Activated CD4-positive, alpha-beta memory T cell treated with anti-CD3 and anti-CD28 coated beads, Interleukin-2, amount 10 ng/mL, durations not matched to agents 7 days and 5 days (primary cell): ENCODE measurements around the gene SLC13A4. TPM values are rescaled to one million over a fixed set of nuclear protein-coding genes. Genes with fewer than 3 reads are reported as not detected.
"Not testable (repeated sequence)": the region's sequence is repeated elsewhere in the genome, so short reads cannot be mapped to it uniquely, and the experiment has no call there.

Source experiments
- CTCF ChIA-PET: fragments of 350-600 bp; sonication (Branson Sonifier 250); formaldehyde crosslinking; loops from one replicate; lab custom pipeline; 2021; ENCODE audit warnings: antibody characterized with exemption, inconsistent platforms; lab: Charles Lee
- POLR2A ChIA-PET: fragments of 350-600 bp; sonication (Branson Sonifier 250); formaldehyde crosslinking; loops from one replicate; lab custom pipeline; 2021; ENCODE audit warnings: antibody characterized with exemption; lab: Charles Lee
- DNase-seq: peaks from one replicate; pipeline ENCODE4 v3.0.0-alpha.2; 2020
- H3K27ac Mint-ChIP-seq: one replicate; pipeline ENCODE4 v1.8.0; 2021; ENCODE audit warnings: mild to moderate bottlenecking, mixed read lengths
- H3K27me3 Mint-ChIP-seq: one replicate; pipeline ENCODE4 v1.8.0; 2021; ENCODE audit warnings: mixed read lengths
- H3K36me3 Mint-ChIP-seq: one replicate; pipeline ENCODE4 v1.8.0; 2021; ENCODE audit warnings: low read depth, mixed read lengths
- H3K4me1 Mint-ChIP-seq: one replicate; pipeline ENCODE4 v1.8.0; 2021; ENCODE audit warnings: mixed read lengths
- H3K4me3 Mint-ChIP-seq: one replicate; pipeline ENCODE4 v1.8.0; 2021; ENCODE audit warnings: mild to moderate bottlenecking, mixed read lengths
- H3K9me3 Mint-ChIP-seq: one replicate; pipeline ENCODE4 v1.8.0; 2021; ENCODE audit warnings: mixed read lengths
- total RNA-seq, 2 experiments: library from RNA; stranded (reverse); gene quantifications; one replicate each; pipeline ENCODE4 v1.2.3, GENCODE V29; 2021

The SLC13A4 gene
- total RNA-seq, 2 experiments from 2014 or later: not detected

- POLR2A ChIA-PET: no interaction called here
Measured at GRCh38 chr7:135743907-135744731, 16.1 kb upstream of the SLC13A4 start.

GRCh38 chr7:135742371-135742770 is 14.4 kb upstream of the SLC13A4 start:
- Mint-ChIP-seq H3K4me3 (no peak overlapping the region), H3K9me3 (no peaks in the 10 kb centered on the region), H3K36me3 (no peaks in the 10 kb centered on the region), H3K27me3 (peaks cover 3% of the 10 kb centered on the region), H3K27ac (no peak overlapping the region), H3K4me1 (no peaks in the 10 kb centered on the region)
- no peak for DNase-seq
- ChIA-PET POLR2A (no interaction called here), CTCF (interaction anchor here (1.2 kb wide), 1 partner anchor 31 kb away, joined by 3 read pairs; no protein-coding TSS in a partner anchor)

More at GRCh38 chr7:135743907-135744731, 16.1 kb upstream of the SLC13A4 start:
- H3K36me3 Mint-ChIP-seq: no peaks in the 10 kb centered on the region
- CTCF ChIA-PET: no interaction called here
- no peaks in the 10 kb centered on the region for H3K4me1 Mint-ChIP-seq
- no peak overlapping the region for H3K4me3 Mint-ChIP-seq
- no peaks in the 10 kb centered on the region for H3K9me3 Mint-ChIP-seq
- DNase-seq: no peak
- peaks cover 1% of the 10 kb centered on the region for H3K27me3 Mint-ChIP-seq
- no peak overlapping the region for H3K27ac Mint-ChIP-seq

- DNase-seq: no peak
- no peaks in the 10 kb centered on the region for H3K4me1 Mint-ChIP-seq
- H3K4me3 Mint-ChIP-seq: no peak overlapping the region
- H3K27me3 Mint-ChIP-seq: peaks cover 2% of the 10 kb centered on the region
- H3K9me3 Mint-ChIP-seq: no peaks in the 10 kb centered on the region
- ChIA-PET POLR2A (no interaction called here), CTCF (interaction anchor here (1.2 kb wide), 1 partner anchor 31 kb away, joined by 3 read pairs; no protein-coding TSS in a partner anchor)
- no peak overlapping the region for H3K27ac Mint-ChIP-seq
- H3K36me3 Mint-ChIP-seq: no peaks in the 10 kb centered on the region
Measured at GRCh38 chr7:135741905-135742304, 13.9 kb upstream of the SLC13A4 start.

GRCh38 chr7:135740889-135741288 is 12.9 kb upstream of the SLC13A4 start:
- CTCF ChIA-PET: no interaction called here

GRCh38 chr7:135737306-135737647 is 9.3 kb upstream of the SLC13A4 start:
- H3K9me3 Mint-ChIP-seq, H3K27ac Mint-ChIP-seq, DNase-seq, CTCF ChIA-PET, H3K4me3 Mint-ChIP-seq, H3K27me3 Mint-ChIP-seq, H3K36me3 Mint-ChIP-seq, POLR2A ChIA-PET, H3K4me1 Mint-ChIP-seq: not testable (repeated sequence)

More at GRCh38 chr7:135740889-135741288, 12.9 kb upstream of the SLC13A4 start:
- Mint-ChIP-seq H3K27ac (no peak overlapping the region), H3K9me3 (no peaks in the 10 kb centered on the region), H3K27me3 (peaks cover 2% of the 10 kb centered on the region), H3K4me1 (no peaks in the 10 kb centered on the region), H3K36me3 (no peaks in the 10 kb centered on the region), H3K4me3 (no peak overlapping the region)
- POLR2A ChIA-PET: no interaction called here
- no peak for DNase-seq

- no peak for DNase-seq
- ChIA-PET CTCF (no interaction called here), POLR2A (no interaction called here)
- H3K36me3 Mint-ChIP-seq: no peaks in the 10 kb centered on the region
- no peaks in the 10 kb centered on the region for H3K9me3 Mint-ChIP-seq
- H3K4me3 Mint-ChIP-seq: no peak overlapping the region
- H3K4me1 Mint-ChIP-seq: no peaks in the 10 kb centered on the region
- H3K27ac Mint-ChIP-seq: no peak overlapping the region
- H3K27me3 Mint-ChIP-seq: peaks cover 8% of the 10 kb centered on the region
Measured at GRCh38 chr7:135736586-135737305, 8.8 kb upstream of the SLC13A4 start.

- Mint-ChIP-seq H3K27ac (no peak overlapping the region), H3K4me3 (no peak overlapping the region), H3K4me1 (no peaks in the 10 kb centered on the region), H3K36me3 (no peaks in the 10 kb centered on the region), H3K9me3 (no peaks in the 10 kb centered on the region), H3K27me3 (peaks cover 13% of the 10 kb centered on the region)
- CTCF ChIA-PET: interaction anchor here (1.5 kb wide), 1 partner anchor 16 kb away, joined by 4 read pairs; no protein-coding TSS in a partner anchor
- POLR2A ChIA-PET: no interaction called here
- DNase-seq: no peak
Measured at GRCh38 chr7:135734343-135734689, 6.3 kb upstream of the SLC13A4 start.

GRCh38 chr7:135733603-135734342 is 5.8 kb upstream of the SLC13A4 start:
- Mint-ChIP-seq H3K4me3 (no peak overlapping the region), H3K4me1 (no peaks in the 10 kb centered on the region), H3K27me3 (peaks cover 13% of the 10 kb centered on the region), H3K36me3 (no peaks in the 10 kb centered on the region), H3K9me3 (no peaks in the 10 kb centered on the region), H3K27ac (no peak overlapping the region)
- ChIA-PET POLR2A (no interaction called here), CTCF (interaction anchor here (1.5 kb wide), 1 partner anchor 15 kb away, joined by 4 read pairs; no protein-coding TSS in a partner anchor)
- no peak for DNase-seq

GRCh38 chr7:135731131-135731530 is 3.1 kb upstream of the SLC13A4 start:
- ChIA-PET CTCF (no interaction called here), POLR2A (no interaction called here)
- Mint-ChIP-seq H3K27ac (no peak overlapping the region), H3K9me3 (no peaks in the 10 kb centered on the region), H3K36me3 (no peaks in the 10 kb centered on the region), H3K4me3 (no peak overlapping the region), H3K4me1 (no peaks in the 10 kb centered on the region), H3K27me3 (peaks cover 11% of the 10 kb centered on the region)
- no peak for DNase-seq

GRCh38 chr7:135729230-135729629 is 1.2 kb upstream of the SLC13A4 start:
- POLR2A ChIA-PET: no interaction called here

GRCh38 chr7:135726911-135727673 is 894 bp downstream of the SLC13A4 start:
- Mint-ChIP-seq H3K4me1 (no peaks in the 10 kb centered on the region), H3K36me3 (no peaks in the 10 kb centered on the region), H3K9me3 (no peaks in the 10 kb centered on the region), H3K27ac (no peak overlapping the region), H3K27me3 (peaks cover 11% of the 10 kb centered on the region), H3K4me3 (no peak overlapping the region)
- CTCF ChIA-PET: no interaction called here
- POLR2A ChIA-PET: no interaction called here
- DNase-seq: no peak

More at GRCh38 chr7:135729230-135729629, 1.2 kb upstream of the SLC13A4 start:
- DNase-seq: no peak
- no peak overlapping the region for H3K4me3 Mint-ChIP-seq
- no peaks in the 10 kb centered on the region for H3K36me3 Mint-ChIP-seq
- no peaks in the 10 kb centered on the region for H3K4me1 Mint-ChIP-seq
- CTCF ChIA-PET: interaction anchor here (1.9 kb wide), 1 partner anchor 17 kb away, joined by 6 read pairs; no protein-coding TSS in a partner anchor
- H3K9me3 Mint-ChIP-seq: no peaks in the 10 kb centered on the region
- no peak overlapping the region for H3K27ac Mint-ChIP-seq
- H3K27me3 Mint-ChIP-seq: peaks cover 13% of the 10 kb centered on the region

- H3K4me1 Mint-ChIP-seq: no peaks in the 10 kb centered on the region
- no peaks in the 10 kb centered on the region for H3K36me3 Mint-ChIP-seq
- no peak for DNase-seq
- peaks cover 9% of the 10 kb centered on the region for H3K27me3 Mint-ChIP-seq
- CTCF ChIA-PET: no interaction called here
- no peak overlapping the region for H3K4me3 Mint-ChIP-seq
- POLR2A ChIA-PET: no interaction called here
- H3K9me3 Mint-ChIP-seq: no peaks in the 10 kb centered on the region
- H3K27ac Mint-ChIP-seq: no peak overlapping the region
Measured at GRCh38 chr7:135726276-135726788, 1.7 kb downstream of the SLC13A4 start.
